ENCODE data around the gene CDRT15. TPM values are rescaled to one million over a fixed set of nuclear protein-coding genes. Genes with fewer than 3 reads are reported as not detected.

CDRT15 gene
- total RNA-seq: not detected in 2 replicates

GRCh38 chr17:14236762-14237161 lies at the start of gene CDRT15:
Gene CDRT15 (minus strand): TSS chr17:14236862. CDS start chr17:14236833, 29 bp downstream.

Other genes with a start within 250 kb of the CDRT15 start
- 16.7 and 24.3 TPM in 2 replicates for gene COX10, start 167.4 kb downstream of the CDRT15 start, total RNA-seq
- gene HS3ST3B1, start 64.2 kb upstream of the CDRT15 start, total RNA-seq: 3.4 and 4.6 TPM in 2 replicates